GM23338 (cell line): ENCODE data around the gene FLT1.

Source experiments
- EZH2 ChIP-seq: fragments of 200-600 bp; sonication (generic); IDR thresholded peaks from one replicate; pipeline ENCODE4 v1.8.0; 2017; ENCODE audit warnings: antibody characterized with exemption, mild to moderate bottlenecking, low read depth; ENCODE audit not compliant: unreplicated experiment
- EZH2phosphoT487 ChIP-seq: fragments of 200-600 bp; sonication (generic); IDR thresholded peaks from one replicate; pipeline ENCODE4 v1.8.1; 2018; ENCODE audit warnings: antibody characterized with exemption; ENCODE audit not compliant: unreplicated experiment
- JUNB ChIP-seq: IDR thresholded peaks from one replicate; pipeline ENCODE4 v1.6.1; 2016; ENCODE audit warnings: antibody characterized with exemption; ENCODE audit not compliant: unreplicated experiment
- NANOG ChIP-seq: IDR thresholded peaks from 2 replicates; pipeline ENCODE4 v1.6.1; 2016; ENCODE audit warnings: antibody characterized with exemption, borderline replicate concordance
- POLR2AphosphoS5 ChIP-seq: IDR thresholded peaks from 2 replicates; pipeline ENCODE4 v1.6.1; 2016; ENCODE audit warnings: antibody characterized with exemption, low read depth
- ZNF331 ChIP-seq: fragments of 250-450 bp; sonication (Bioruptor Pico); IDR thresholded peaks from 2 replicates; pipeline ENCODE4 v1.5.0; 2020; ENCODE audit warnings: low read depth, mild to moderate bottlenecking, moderate library complexity
- TF ChIP-seq, protein P1 (sequence below), 2 experiments: fragments of 200-600 bp in 1 of 2; sonication (generic) in 1 of 2; conservative IDR thresholded peaks; 2 replicates each; pipeline versions ENCODE4 v1.5.1 to v1.6.1; 2016 to 2017; ENCODE audit warnings: antibody characterized with exemption in 2 of 2, low read depth in 2 of 2, mild to moderate bottlenecking in 2 of 2, moderate library complexity in 1 of 2
- TF ChIP-seq, protein P2 (sequence below): IDR thresholded peaks from one replicate; pipeline ENCODE4 v1.6.1; 2018; ENCODE audit warnings: antibody characterized with exemption; ENCODE audit not compliant: unreplicated experiment
- TF ChIP-seq, protein P3 (sequence below): IDR thresholded peaks from 2 replicates; pipeline ENCODE4 v1.6.1; 2016; ENCODE audit warnings: antibody characterized with exemption

DNA sequence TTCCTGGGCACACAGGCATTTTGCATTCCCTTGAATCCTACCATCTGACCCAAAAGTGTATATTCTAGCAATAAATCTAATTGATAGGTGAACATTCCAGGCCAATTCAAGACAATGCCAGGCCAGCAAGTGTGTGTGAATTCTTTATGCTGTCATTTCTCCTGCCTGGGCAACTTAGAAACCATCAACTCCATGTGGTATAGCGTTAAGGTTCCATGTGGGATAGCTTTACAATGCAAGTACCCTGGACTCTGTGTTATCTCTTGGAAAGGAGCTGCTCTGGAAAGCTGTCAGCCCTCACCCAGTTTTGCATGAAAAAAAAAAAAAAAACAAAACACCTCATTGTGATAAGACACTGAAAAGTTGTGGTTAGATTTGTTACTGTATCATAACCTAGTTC is 15.6 kb upstream of the FLT1 start:
- TF ChIP-seq, protein P1, sequence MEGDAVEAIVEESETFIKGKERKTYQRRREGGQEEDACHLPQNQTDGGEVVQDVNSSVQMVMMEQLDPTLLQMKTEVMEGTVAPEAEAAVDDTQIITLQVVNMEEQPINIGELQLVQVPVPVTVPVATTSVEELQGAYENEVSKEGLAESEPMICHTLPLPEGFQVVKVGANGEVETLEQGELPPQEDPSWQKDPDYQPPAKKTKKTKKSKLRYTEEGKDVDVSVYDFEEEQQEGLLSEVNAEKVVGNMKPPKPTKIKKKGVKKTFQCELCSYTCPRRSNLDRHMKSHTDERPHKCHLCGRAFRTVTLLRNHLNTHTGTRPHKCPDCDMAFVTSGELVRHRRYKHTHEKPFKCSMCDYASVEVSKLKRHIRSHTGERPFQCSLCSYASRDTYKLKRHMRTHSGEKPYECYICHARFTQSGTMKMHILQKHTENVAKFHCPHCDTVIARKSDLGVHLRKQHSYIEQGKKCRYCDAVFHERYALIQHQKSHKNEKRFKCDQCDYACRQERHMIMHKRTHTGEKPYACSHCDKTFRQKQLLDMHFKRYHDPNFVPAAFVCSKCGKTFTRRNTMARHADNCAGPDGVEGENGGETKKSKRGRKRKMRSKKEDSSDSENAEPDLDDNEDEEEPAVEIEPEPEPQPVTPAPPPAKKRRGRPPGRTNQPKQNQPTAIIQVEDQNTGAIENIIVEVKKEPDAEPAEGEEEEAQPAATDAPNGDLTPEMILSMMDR (conservative IDR thresholded peaks at IDR 0.05; ENCODE audit: low read depth in 2 of 2), result no peak
- TF ChIP-seq, protein P2, sequence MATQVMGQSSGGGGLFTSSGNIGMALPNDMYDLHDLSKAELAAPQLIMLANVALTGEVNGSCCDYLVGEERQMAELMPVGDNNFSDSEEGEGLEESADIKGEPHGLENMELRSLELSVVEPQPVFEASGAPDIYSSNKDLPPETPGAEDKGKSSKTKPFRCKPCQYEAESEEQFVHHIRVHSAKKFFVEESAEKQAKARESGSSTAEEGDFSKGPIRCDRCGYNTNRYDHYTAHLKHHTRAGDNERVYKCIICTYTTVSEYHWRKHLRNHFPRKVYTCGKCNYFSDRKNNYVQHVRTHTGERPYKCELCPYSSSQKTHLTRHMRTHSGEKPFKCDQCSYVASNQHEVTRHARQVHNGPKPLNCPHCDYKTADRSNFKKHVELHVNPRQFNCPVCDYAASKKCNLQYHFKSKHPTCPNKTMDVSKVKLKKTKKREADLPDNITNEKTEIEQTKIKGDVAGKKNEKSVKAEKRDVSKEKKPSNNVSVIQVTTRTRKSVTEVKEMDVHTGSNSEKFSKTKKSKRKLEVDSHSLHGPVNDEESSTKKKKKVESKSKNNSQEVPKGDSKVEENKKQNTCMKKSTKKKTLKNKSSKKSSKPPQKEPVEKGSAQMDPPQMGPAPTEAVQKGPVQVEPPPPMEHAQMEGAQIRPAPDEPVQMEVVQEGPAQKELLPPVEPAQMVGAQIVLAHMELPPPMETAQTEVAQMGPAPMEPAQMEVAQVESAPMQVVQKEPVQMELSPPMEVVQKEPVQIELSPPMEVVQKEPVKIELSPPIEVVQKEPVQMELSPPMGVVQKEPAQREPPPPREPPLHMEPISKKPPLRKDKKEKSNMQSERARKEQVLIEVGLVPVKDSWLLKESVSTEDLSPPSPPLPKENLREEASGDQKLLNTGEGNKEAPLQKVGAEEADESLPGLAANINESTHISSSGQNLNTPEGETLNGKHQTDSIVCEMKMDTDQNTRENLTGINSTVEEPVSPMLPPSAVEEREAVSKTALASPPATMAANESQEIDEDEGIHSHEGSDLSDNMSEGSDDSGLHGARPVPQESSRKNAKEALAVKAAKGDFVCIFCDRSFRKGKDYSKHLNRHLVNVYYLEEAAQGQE, result no peak
- no peak for TF ChIP-seq EZH2phosphoT487
- TF ChIP-seq EZH2, result no peak
- no peak for TF ChIP-seq JUNB
- TF ChIP-seq ZNF331 (CRISPR knock-in tag), result no peak
- no peak for TF ChIP-seq NANOG
- TF ChIP-seq, protein P3, sequence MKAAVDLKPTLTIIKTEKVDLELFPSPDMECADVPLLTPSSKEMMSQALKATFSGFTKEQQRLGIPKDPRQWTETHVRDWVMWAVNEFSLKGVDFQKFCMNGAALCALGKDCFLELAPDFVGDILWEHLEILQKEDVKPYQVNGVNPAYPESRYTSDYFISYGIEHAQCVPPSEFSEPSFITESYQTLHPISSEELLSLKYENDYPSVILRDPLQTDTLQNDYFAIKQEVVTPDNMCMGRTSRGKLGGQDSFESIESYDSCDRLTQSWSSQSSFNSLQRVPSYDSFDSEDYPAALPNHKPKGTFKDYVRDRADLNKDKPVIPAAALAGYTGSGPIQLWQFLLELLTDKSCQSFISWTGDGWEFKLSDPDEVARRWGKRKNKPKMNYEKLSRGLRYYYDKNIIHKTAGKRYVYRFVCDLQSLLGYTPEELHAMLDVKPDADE, result no peak
- no peak for TF ChIP-seq POLR2AphosphoS5
